B cell (primary cell): ENCODE measurements around the gene PPP1CC.

ENCODE experiments used
- CTCF ChIP-seq: fragments of 200-600 bp; IDR thresholded peaks from one replicate; pipeline ENCODE4 v1.8.0; 2022; ENCODE audit warnings: antibody characterized with exemption, mild to moderate bottlenecking
- EZH2 ChIP-seq: IDR thresholded peaks from 2 replicates; pipeline ENCODE4 v1.6.1; 2012; ENCODE audit warnings: borderline replicate concordance, low read depth, mild to moderate bottlenecking, moderate library complexity, low read length; ENCODE audit not compliant: insufficient read depth, poor library complexity, severe bottlenecking

- no peak for TF ChIP-seq CTCF
- no peak for TF ChIP-seq EZH2
Measured at GRCh38 chr12:110732572-110732971, 10.1 kb downstream of the PPP1CC start.
